ENCODE measurements around the gene FGD5.

FGD5 gene

GRCh38 chr3:14827776-14828175 lies 9.0 kb downstream of the FGD5 start:
- TF ChIP-seq REST (IDR thresholded peaks at IDR 0.05; ENCODE audit: insufficient read depth in 1 of 2, low read depth in 2 of 2, low read length in 2 of 2) (no peak), POLR2AphosphoS5 (IDR thresholded peaks at IDR 0.05; ENCODE audit: low read depth, low read length) (no peak), TAF1 (IDR thresholded peaks at IDR 0.05; ENCODE audit: borderline replicate concordance, insufficient read depth, low read length) (no peak), FOXP2 (optimal IDR thresholded peaks at IDR 0.05; ENCODE audit: borderline replicate concordance, extremely low read depth, extremely low read length, insufficient read depth) (no peak)

GRCh38 chr3:14829811-14830210 lies 11.0 kb downstream of the FGD5 start:
- no peak for TF ChIP-seq POLR2AphosphoS5 (IDR thresholded peaks at IDR 0.05; ENCODE audit: low read depth, low read length)
- TF ChIP-seq FOXP2 (optimal IDR thresholded peaks at IDR 0.05; ENCODE audit: borderline replicate concordance, extremely low read depth, extremely low read length, insufficient read depth): no peak
- TF ChIP-seq TAF1 (IDR thresholded peaks at IDR 0.05; ENCODE audit: borderline replicate concordance, insufficient read depth, low read length): no peak
- TF ChIP-seq SIN3A (IDR thresholded peaks at IDR 0.05; ENCODE audit: borderline replicate concordance, insufficient read depth, low read length): no peak
- TF ChIP-seq REST (IDR thresholded peaks at IDR 0.05; ENCODE audit: insufficient read depth in 1 of 2, low read depth in 2 of 2, low read length in 2 of 2): no peak

DNA sequence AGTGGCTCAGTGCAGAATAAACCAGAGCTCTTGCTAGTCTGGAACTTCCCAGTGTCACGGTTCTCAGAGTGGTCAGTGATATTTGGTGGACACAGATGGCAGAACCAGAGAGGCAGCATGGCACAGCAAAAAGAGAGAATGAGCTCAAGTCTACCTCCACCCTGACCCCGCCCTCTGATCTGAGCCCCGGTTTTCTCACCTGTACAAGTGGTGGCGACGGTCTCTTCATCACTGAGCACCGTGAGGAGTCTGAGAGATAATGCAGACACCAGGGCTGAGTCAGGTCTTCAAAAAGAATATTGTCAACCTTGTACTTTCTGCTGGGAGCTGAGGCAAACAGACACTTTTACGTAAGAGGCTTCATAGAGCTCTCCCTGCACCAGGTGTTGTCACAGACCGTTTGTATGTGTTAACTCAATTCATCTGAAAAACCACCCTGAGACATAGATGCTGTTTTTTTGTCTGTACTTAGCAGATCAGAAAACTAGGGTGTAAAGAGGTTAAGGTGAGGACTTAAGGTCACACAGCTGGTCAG lies 13.2 kb downstream of the FGD5 start:
- TF ChIP-seq REST (IDR thresholded peaks at IDR 0.05; ENCODE audit: insufficient read depth in 1 of 2, low read depth in 2 of 2, low read length in 2 of 2): no peak
- no peak for TF ChIP-seq FOXP2 (optimal IDR thresholded peaks at IDR 0.05; ENCODE audit: borderline replicate concordance, extremely low read depth, extremely low read length, insufficient read depth)
- TF ChIP-seq POLR2AphosphoS5 (IDR thresholded peaks at IDR 0.05; ENCODE audit: low read depth, low read length): no peak
- TF ChIP-seq TAF1 (IDR thresholded peaks at IDR 0.05; ENCODE audit: borderline replicate concordance, insufficient read depth, low read length): no peak
- no peak for TF ChIP-seq SIN3A (IDR thresholded peaks at IDR 0.05; ENCODE audit: borderline replicate concordance, insufficient read depth, low read length)

- no peak for TF ChIP-seq TAF1 (IDR thresholded peaks at IDR 0.05; ENCODE audit: borderline replicate concordance, insufficient read depth, low read length)
- TF ChIP-seq SIN3A (IDR thresholded peaks at IDR 0.05; ENCODE audit: borderline replicate concordance, insufficient read depth, low read length): no peak
These were observed 14.4 kb downstream of the FGD5 start for GRCh38 chr3:14832975-14833722.

GRCh38 chr3:14834121-14834520 lies 15.4 kb downstream of the FGD5 start:
- no peak for TF ChIP-seq TAF1 (IDR thresholded peaks at IDR 0.05; ENCODE audit: borderline replicate concordance, insufficient read depth, low read length)

DNA sequence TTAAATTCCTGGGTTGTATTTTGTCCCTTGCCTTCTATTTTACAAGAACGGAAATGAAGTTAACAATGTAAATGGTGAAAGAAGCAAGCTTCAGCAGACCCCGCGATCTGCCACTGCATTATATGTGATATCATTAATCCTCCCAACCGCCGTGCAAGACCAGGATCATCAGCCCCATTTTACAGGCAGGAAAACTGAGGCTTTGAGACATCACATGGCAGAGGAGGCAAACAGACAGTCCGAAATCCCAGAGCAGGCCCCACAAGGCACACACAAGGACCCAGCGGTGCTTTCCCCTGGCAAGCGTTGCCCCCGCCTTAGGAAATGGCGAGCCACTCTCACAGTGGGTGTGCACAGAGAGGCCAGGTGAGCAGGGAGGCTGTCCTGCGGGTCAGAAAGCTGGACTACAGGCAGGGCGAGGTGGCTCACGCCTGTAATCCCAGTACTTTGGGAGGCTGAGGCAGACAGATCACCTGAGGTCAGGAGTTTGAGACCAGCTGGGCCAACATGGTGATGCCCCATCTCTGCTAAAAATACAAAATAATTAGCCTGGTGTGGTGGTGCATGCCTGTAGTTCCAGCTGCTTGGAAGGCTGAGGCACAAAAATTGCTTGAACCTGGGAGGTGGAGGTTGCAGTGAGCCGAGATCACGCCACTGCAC lies 16.2 kb downstream of the FGD5 start:
- no peak for TF ChIP-seq SIN3A (IDR thresholded peaks at IDR 0.05; ENCODE audit: borderline replicate concordance, insufficient read depth, low read length)
- no peak for TF ChIP-seq FOXP2 (optimal IDR thresholded peaks at IDR 0.05; ENCODE audit: borderline replicate concordance, extremely low read depth, extremely low read length, insufficient read depth)
- TF ChIP-seq POLR2AphosphoS5 (IDR thresholded peaks at IDR 0.05; ENCODE audit: low read depth, low read length): no peak
- no peak for TF ChIP-seq REST (IDR thresholded peaks at IDR 0.05; ENCODE audit: insufficient read depth in 1 of 2, low read depth in 2 of 2, low read length in 2 of 2)
- no peak for TF ChIP-seq TAF1 (IDR thresholded peaks at IDR 0.05; ENCODE audit: borderline replicate concordance, insufficient read depth, low read length)

All from PFSK-1 (cell line).